ENCODE measurements around the gene ESYT1. TPM values are rescaled to one million over a fixed set of nuclear protein-coding genes. Genes with fewer than 3 reads are reported as not detected.
A peak's percentile ranks its signal among the peaks of the same experiment; 100 is the strongest.

ESYT1 gene
- total and polyA plus RNA-seq, 10 of the 15 experiments (the other 5 are each of a cell fraction or from before 2014, with no cell fraction given) = 47.5 to 120 (median 87.1) TPM

DNA sequence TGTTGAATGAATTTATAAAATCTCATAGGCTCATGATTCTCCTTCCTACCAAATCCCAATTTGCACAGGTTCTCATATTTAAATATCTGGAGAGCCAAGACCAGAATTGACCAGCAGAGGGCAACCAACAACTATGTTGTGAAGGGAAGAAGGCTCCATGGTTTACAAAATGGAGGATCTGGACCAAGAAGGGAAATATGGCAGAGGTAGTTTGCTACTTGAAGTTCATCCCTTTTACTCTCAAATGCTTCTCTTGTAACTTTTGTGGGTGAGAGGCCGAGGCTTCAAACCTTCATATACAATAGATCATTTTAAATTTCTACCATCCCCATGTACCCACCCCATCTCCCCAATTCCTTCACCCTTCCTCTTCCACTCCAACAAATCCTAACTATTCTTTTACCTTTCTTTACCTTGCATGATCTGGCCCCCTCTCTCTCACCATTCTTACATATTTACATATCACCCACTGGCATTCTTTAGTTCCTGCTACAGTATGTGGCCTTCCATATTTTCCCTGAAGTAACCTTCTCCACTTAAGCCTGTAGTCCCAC lies 65.0 kb downstream of the ESYT1 start (continued):
- TF ChIP-seq, protein P1, sequence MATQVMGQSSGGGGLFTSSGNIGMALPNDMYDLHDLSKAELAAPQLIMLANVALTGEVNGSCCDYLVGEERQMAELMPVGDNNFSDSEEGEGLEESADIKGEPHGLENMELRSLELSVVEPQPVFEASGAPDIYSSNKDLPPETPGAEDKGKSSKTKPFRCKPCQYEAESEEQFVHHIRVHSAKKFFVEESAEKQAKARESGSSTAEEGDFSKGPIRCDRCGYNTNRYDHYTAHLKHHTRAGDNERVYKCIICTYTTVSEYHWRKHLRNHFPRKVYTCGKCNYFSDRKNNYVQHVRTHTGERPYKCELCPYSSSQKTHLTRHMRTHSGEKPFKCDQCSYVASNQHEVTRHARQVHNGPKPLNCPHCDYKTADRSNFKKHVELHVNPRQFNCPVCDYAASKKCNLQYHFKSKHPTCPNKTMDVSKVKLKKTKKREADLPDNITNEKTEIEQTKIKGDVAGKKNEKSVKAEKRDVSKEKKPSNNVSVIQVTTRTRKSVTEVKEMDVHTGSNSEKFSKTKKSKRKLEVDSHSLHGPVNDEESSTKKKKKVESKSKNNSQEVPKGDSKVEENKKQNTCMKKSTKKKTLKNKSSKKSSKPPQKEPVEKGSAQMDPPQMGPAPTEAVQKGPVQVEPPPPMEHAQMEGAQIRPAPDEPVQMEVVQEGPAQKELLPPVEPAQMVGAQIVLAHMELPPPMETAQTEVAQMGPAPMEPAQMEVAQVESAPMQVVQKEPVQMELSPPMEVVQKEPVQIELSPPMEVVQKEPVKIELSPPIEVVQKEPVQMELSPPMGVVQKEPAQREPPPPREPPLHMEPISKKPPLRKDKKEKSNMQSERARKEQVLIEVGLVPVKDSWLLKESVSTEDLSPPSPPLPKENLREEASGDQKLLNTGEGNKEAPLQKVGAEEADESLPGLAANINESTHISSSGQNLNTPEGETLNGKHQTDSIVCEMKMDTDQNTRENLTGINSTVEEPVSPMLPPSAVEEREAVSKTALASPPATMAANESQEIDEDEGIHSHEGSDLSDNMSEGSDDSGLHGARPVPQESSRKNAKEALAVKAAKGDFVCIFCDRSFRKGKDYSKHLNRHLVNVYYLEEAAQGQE (IDR thresholded peaks at IDR 0.05; ENCODE audit: low read depth, low read length) = no peak
- TF ChIP-seq CBX3 (IDR thresholded peaks at IDR 0.05; ENCODE audit: borderline replicate concordance, low read depth) (no peak), FOXM1 (IDR thresholded peaks at IDR 0.05; ENCODE audit: low read depth, low read length) (no peak), NRF1 (conservative IDR thresholded peaks at IDR 0.05; ENCODE audit: low read depth, low read length) (no peak), STAT3 (IDR thresholded peaks at IDR 0.05; ENCODE audit: low read depth, low read length) (no peak), POLR2AphosphoS2 (IDR thresholded peaks at IDR 0.05; ENCODE audit: low read depth, low read length) (no peak), JUNB (IDR thresholded peaks at IDR 0.05) (no peak), CBX5 (IDR thresholded peaks at IDR 0.05; ENCODE audit: low read depth) (no peak), RFX5 (IDR thresholded peaks at IDR 0.05; ENCODE audit: low read depth, low read length) (no peak), HDGF (IDR thresholded peaks at IDR 0.05) (peak; percentile 79; the same call in 1 of the 2 replicates), CTCF (IDR thresholded peaks at IDR 0.05 in 2 of 3, conservative IDR thresholded peaks at IDR 0.05 in 1 of 3; ENCODE audit: control insufficient read depth in 2 of 3, extremely low read depth in 1 of 3, insufficient read depth in 1 of 3, low read depth in 3 of 3, low read length in 3 of 3) (peak; percentile 65 to 85 (median 83)), RELA (IDR thresholded peaks at IDR 0.05; ENCODE audit: borderline replicate concordance, partially characterized antibody) (peak; percentile 70), ZNF274 (IDR thresholded peaks at IDR 0.05; ENCODE audit: insufficient read depth, insufficient read length) (no peak), SPI1 (IDR thresholded peaks at IDR 0.05; ENCODE audit: borderline replicate concordance, insufficient read depth, low read depth, low read length) (no peak), SKIL (IDR thresholded peaks at IDR 0.05; ENCODE audit: low read depth, poor library complexity, severe bottlenecking) (peak; percentile 38), SUPT20H (IDR thresholded peaks at IDR 0.05; ENCODE audit: borderline replicate concordance, control insufficient read depth, low read depth, low read length) (no peak), KAT2A (conservative IDR thresholded peaks at IDR 0.05; ENCODE audit: control insufficient read depth, low read depth, low read length) (no peak), RAD51 (IDR thresholded peaks at IDR 0.05) (no peak), NR2C1 (IDR thresholded peaks at IDR 0.05) (no peak), JUND (IDR thresholded peaks at IDR 0.05; ENCODE audit: low read depth, low read length) (no peak)
- TF ChIP-seq, protein P2, sequence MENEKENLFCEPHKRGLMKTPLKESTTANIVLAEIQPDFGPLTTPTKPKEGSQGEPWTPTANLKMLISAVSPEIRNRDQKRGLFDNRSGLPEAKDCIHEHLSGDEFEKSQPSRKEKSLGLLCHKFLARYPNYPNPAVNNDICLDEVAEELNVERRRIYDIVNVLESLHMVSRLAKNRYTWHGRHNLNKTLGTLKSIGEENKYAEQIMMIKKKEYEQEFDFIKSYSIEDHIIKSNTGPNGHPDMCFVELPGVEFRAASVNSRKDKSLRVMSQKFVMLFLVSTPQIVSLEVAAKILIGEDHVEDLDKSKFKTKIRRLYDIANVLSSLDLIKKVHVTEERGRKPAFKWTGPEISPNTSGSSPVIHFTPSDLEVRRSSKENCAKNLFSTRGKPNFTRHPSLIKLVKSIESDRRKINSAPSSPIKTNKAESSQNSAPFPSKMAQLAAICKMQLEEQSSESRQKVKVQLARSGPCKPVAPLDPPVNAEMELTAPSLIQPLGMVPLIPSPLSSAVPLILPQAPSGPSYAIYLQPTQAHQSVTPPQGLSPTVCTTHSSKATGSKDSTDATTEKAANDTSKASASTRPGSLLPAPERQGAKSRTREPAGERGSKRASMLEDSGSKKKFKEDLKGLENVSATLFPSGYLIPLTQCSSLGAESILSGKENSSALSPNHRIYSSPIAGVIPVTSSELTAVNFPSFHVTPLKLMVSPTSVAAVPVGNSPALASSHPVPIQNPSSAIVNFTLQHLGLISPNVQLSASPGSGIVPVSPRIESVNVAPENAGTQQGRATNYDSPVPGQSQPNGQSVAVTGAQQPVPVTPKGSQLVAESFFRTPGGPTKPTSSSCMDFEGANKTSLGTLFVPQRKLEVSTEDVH (IDR thresholded peaks at IDR 0.05; ENCODE audit: low read depth, partially characterized antibody) = no peak
